GM21528 (cell line): ENCODE measurements around the gene CRKL.
"Not testable (repeated sequence)": the region's sequence is repeated elsewhere in the genome, so short reads cannot be mapped to it uniquely, and the experiment has no call there.

Experiments used
- ATAC-seq: cut with Tn5 transposase; IDR thresholded peaks from one replicate; pipeline ENCODE4 v1.9.1; 2021; ENCODE audit warnings: mild to moderate bottlenecking, moderate library complexity; ENCODE audit not compliant: unreplicated experiment, low FRiP score

Gene CRKL

DNA sequence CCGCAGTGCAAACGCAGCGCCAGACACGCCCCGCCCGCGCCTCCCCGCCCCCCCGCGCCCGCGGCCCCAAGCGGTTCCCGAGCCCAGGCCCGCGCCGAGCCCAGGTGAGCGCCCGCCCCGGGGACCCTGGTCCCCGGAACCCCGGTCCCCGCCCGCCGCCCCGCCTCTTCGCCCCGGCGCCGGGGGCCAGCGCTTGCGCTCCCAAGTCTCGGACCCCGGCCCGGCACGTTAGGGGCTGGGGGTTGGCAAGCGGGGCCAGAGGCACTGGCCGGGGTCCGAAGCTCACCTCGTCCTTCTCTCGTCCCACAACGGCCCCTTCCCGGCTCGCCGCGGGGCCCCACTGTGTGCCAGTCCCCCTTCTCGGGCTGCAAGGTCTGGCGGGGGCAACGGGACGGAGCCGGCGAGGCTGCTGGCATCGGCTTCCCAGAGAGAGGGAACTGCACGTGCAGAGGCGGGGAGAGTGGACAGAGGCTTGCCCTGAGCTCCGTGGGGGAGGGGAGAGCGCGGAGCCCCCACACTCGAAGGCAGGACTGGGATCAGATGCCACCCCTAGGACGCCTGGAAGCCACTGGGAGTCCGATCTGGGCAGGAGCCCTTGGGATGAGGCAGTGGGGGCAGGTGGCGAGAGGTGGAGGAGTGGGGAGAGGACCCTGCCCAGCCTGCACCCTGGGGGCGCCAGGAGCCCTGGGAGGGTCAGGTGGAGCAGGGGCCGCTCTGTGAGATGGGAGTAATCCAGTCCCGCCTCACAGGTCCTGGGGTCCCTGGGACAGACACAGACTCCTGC, 48.1 kb downstream of the CRKL start:
- no peak for ATAC-seq

DNA sequence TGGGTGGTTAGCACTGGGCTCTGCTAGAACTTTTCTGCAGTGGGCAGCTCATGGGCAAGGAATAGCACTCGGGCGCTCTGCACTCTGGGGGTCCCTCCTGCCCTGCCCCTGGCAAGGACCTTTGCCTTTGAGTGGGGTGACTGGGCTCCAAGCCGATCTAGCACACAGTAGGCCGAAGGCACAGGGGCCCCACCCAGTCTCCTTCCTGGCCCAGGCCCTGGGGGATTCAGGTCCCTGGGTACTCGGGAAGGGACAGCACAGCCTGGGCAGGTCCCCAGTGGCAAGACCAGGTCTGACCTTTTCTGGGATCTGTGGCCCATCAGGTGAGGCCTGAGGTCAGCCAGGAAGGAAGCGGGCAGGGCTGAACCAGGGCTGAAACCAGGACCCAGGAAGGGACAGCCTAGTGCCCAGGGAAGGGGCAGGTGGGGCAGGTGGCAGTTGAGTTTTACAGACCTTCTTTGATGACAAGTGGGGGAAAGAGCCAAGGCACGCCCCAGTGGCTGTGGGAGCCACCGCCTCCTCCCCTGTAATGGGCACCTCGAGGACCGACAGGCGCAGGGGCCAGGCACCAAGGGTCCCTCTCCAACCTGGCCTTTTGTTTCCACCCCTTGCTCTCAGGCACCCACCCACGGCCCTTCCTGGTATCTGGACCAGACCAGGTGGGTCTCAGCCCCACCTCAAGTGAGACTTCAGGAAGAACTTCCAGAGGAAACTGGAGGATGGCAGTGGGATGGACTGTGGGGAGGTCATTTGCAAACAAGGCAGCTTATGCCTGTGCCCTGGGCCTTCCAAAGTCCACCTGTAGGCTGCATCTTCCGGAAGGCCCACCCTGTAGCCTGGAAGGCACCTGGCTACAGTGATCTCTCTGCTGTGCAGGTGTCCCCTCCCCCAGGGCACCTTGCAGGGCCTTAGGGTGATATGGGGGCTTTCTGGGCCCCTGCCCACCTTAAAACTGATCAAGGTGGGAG, 49.0 kb downstream of the CRKL start:
- ATAC-seq, result no peak

DNA sequence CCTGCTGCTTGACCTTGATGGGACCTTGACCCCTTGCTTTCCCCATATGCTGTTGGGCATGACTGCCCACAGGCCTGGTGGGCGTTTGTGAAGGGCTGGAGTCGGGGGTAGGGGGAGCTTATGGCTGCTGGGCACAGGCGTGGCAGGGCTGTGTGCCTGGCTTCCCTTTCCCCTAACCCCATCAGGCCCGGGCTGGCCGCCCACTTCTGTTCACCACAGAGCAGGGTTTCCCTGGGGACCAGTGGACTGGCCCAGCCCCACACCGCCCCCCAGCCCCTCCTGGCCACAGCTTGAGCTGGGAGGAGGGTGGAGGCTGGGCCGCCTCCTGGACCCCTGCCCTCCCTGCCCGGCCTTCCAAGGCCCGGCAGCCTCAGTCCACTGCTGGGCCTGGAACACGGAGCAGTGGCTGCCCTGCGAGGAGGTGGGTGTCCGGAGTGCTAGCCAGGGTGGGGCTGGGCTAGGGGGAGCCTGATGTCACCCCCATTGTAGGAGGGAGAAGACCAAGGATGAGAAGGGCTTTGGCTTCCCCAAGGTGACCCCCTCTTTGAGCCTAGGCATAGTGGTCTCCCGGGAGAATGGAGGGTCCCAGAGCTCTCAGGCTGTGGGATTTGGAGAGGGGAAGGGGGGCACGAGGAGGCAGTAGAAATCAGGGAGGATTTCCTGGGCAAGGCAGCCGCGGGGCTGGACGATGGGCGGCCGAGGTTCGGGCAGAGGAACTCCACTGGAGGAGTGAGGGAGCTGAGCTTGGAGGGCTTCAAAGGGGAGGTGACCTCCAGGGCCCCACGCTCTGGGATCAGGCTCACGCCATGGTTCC, 49.9 kb downstream of the CRKL start, which contains the start of gene AIFM3:
Gene AIFM3 (plus strand): TSS at position 373 of the 814 bp plus-strand sequence. CDS start 690 bp downstream, outside the sequence.
- ATAC-seq, result no peak

DNA sequence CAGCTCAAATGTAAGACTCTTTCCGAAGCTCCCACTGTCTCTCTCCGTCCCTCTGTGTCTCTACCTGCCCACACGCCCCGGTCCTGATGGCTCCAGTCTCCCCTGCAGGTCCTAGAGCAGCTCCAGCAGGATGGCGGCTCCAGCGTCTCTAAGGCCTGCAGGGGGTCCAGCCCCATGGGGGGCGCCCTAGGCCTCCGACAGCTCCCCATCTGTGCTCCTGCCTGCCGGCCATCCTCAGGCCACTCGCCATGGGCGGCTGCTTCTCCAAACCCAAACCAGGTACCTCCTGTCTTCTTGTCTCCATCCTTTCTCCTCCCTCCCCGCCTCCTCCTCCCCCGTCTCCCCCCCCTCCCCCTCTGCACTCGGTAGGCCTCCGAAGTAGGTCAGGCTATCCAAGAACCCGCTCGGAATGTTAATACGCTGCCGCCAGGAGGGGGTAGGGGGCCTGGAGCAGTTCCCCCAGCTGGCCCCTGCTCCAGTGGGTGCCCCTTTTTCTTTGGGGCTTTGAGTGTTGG, 50.5 kb downstream of the CRKL start:
- no peak for ATAC-seq

DNA sequence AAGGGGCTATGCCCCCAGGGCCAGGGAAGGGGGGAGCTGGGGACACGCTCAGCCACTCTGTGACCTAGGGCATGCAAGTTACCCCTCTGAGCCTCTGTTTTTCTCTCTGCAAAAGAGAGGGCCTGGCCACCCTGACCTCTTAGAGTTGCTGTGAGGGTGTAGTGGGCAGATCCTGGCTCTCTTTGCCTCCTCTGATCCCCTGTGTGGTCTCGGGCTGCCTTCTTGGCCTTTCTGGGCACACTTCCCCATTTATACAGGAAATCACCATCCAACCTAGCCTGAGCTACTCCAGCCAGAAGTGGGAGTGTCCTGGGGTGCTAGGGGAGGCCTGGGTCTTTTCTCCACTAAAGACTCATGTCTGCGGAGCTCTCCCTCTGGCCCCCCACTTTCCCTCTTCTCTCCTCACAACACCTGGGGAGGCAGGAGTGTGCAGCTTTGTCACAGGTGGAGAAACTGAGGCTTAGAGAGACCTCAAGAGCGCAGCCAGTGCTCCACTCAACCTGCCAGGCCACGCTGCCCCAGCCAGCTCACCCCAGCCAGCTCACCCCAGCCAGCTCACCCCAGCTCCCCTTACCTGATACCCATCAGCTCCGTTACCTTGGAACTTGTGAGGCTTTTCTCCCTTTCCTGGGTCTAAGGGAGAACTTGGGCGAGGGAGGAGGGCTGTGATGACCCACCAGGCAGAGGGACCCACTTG, 51.2 kb downstream of the CRKL start:
- no peak for ATAC-seq

DNA sequence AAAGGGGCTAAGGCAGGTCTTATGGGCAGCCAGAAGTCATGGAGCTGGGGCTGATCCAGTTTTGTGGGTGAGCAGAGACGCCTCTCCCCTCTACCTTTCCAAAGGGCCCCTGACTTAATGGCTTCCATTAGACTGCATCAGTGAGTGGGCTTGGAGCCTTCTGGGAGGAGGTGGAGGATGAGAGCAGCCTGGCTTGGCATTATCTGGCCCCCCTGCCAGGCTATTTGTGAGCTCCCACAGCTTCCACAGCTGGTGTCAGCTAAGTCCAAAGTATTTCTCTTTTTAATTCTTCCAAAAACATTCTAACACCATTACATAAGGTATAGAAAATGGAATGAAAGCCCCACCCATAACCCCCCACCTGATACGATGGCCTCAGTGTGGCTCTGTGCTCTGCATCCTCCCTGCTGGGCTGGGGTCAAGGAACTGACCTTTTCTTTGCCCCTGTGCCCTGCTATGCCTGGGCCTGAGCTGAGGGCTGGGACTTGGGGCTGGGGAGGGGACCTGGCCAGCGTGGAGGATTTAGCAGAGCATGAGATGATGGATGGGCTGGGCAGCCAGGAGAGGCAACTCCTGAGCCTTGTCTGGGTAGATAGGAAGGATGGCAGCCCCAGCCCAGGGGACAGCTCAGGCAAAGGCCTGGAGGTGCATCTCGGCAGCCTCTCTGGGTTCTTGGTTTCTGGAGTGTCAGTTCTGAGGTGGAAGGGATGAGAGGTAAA, 53.9 kb downstream of the CRKL start:
- ATAC-seq, result no peak

DNA sequence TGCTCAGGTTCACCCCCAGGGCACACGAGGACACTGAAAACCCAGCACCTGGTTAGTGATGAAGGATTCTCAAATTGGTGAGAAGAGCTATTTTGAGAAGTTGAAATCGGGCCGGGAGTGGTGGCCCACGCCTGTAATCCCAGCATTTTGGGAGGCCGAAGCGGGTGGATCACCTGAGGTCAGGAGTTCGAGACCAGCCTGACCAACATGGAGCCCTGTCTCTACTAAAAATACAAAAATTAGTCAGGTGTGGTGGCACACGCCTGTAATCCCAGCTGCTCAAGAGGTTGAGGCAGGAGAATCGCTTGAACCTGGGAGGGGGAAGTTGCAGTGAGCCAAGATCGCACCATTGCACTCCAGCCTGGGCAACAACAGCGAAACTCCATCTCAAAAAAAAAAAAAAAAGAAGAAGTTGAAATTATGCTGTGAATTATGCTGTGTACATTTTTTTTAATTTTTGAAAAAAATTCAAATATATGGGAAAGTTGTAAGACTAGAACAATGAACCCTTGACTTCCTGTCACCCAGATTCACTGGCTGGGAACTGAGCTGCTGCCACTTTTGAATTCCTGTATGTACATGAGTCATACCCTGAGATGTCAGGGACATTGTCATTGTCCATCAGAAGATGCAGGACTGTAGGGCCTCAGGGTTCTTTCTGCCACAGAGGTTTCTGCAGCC, 54.9 kb downstream of the CRKL start:
- ATAC-seq, result not testable (repeated sequence)

DNA sequence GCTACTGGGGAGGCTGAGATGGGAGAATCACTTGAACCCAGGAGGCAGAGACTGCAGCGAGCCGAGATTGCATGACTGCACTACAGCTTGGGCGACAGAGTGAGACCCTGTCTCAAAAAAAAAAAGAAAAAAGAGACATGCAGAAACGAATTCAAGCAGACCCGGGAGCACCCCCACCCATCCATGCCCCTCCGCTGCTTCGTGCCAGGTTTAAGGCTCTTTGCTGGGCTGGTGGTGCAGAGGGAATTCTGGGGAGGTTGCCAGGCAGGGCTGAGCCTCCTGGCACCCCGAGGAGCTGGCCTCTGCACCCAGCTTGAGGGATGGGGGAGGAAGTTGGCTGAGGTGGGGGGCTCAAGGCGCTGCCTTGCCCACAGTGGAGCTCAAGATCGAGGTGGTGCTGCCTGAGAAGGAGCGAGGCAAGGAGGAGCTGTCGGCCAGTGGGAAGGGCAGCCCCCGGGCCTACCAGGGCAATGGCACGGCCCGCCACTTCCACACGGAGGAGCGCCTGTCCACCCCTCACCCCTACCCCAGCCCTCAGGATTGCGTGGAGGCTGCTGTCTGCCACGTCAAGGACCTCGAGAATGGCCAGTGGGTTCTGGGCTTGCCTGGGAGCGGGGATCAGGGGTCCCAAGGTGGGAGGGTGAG, 55.8 kb downstream of the CRKL start:
- no peak for ATAC-seq

DNA sequence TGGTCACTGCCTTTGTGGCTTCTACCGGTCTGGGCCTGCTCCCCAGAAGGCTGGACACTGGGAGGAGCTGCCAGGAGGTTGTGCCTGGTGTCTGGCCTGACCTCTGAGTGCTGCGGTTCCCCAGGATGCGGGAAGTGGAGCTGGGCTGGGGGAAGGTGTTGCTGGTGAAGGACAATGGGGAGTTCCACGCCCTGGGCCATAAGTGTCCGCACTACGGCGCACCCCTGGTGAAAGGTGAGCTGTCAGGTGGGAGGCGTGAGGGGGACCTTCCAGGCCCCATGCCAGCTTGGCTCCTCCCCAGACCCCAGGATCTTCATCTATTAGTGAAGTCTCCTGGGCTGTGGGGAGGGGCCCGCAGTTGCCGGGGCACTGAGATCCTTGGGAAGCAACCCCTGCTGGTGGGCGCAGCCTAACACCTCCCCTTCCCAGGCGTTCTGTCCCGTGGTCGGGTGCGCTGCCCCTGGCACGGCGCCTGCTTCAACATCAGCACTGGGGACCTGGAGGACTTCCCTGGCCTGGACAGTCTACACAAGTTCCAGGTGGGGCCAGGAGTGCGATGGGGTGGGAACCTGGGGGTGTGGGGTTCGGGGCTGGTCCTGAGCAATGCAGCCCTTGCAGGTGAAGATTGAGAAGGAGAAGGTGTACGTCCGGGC, 56.6 kb downstream of the CRKL start:
- ATAC-seq, result no peak

DNA sequence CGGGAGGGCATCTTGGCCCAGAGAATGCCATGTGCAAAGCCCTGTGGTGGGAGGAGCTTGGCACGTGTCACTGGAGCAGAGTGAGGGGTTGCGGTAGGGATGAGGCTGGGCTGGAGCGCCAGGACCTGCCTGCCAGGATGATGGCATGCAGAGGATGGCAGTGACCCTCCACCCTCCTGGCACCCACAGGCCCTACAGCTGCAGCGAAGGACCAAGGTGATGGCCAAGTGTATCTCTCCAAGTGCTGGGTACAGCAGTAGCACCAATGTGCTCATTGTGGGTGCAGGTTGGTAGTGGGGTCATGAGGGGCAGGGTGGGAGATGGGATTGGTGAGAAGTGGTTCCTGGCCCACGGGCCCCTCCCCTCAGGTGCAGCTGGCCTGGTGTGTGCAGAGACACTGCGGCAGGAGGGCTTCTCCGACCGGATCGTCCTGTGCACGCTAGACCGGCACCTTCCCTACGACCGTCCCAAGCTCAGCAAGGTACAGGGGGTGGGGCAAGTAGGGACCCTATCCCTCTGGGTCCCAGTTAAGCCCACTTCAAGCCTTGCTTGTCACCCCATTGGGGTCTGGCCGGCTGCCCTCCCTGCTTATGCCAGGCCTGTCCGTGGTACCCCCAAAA, 57.2 kb downstream of the CRKL start:
- no peak for ATAC-seq

DNA sequence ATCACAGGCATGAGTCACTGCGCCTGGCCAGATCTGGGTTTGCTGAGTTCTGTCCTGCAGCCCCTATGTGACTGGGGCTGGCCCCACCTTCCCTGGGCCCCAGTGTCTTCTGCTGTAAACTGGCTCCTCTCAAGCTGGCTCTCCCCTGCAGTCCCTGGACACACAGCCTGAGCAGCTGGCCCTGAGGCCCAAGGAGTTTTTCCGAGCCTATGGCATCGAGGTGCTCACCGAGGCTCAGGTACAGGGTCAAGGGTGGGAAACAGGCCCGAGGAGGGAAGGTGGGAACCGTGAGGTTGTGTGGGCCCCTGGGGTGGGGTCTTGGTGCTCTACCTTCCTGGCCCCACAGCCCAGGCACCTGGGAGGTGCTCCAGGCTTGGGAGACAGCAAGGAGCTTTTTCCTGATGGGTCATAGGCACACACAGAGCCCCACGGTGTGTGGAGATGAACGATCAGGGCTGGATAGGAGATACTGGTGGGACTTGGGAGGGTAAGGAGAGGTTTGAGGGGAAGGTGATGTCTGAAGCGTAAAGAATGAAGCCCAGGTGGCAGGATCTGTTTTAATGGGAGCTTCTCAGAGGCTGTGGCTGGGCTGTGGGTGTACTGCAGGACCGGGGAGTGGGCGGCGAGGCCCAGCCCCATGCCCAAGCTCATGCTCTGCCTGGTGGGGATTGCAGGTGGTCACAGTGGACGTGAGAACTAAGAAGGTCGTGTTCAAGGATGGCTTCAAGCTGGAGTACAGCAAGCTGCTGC, 58.5 kb downstream of the CRKL start:
- no peak for ATAC-seq

DNA sequence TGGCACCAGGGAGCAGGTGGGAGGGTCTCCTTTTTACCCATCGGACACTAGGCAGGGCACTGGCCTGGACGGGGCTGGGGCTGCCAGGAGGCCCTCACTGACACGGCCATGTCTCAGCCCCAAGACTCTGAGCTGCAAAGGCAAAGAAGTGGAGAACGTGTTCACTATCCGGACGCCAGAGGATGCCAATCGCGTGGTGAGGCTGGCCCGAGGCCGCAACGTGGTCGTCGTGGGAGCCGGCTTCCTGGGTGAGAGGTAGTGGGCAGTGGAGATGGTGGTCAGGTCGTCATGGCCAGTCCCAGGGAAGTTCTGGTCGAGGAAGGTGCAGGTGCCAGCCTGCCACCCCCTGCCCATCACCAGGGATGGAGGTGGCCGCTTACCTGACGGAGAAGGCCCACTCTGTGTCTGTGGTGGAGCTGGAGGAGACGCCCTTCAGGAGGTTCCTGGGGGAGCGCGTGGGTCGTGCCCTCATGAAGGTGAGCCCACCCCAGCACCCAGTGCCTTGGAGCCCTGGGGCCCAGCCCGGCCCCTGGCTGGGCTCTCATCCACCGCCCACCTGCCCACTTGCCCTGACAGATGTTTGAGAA, 59.2 kb downstream of the CRKL start:
- no peak for ATAC-seq

DNA sequence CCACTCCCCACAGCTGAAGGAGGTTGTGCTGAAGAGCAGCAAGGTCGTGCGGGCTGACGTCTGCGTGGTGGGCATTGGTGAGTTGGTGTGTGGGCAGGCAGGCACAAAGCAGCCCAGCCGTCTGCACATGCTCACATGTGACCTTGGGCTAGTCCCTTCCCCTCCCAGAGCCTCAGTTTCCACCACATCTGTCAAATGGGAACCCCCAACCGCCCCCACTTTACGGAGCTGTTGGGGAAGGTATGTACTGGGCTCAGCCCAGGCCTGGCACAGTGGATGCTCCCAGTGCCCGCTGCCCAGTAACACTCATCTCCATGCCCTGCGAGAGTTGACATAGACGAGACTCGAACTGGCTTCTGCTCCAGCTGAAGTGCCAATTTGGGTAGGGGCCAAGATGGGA, 59.8 kb downstream of the CRKL start:
- no peak for ATAC-seq

DNA sequence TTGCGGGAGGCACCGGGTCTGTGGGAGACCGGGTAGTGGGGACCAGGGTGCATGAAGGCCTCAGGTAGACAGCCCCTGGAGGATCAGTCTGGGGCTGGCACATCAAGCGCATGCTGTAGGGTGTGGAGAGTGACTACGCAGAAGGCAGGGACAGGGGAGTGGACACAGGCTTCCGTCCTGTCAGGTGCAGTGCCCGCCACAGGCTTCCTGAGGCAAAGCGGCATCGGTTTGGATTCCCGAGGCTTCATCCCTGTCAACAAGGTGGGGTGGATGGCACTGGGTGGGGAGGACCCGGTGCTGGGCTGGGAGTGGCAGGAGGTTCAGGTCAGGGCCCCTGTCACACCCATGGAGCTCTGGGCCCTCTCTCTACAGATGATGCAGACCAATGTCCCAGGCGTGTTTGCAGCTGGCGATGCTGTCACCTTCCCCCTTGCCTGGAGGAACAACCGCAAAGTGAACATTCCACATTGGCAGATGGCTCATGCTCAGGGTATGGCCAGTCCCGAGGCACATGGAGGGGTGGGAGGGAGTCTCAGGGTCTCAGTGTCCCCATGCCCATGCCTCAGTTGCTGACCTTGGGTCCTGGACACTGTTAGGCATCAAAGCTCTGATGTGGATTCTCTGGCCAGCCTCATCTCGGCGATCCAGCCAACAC, 60.4 kb downstream of the CRKL start:
- ATAC-seq, result no peak

DNA sequence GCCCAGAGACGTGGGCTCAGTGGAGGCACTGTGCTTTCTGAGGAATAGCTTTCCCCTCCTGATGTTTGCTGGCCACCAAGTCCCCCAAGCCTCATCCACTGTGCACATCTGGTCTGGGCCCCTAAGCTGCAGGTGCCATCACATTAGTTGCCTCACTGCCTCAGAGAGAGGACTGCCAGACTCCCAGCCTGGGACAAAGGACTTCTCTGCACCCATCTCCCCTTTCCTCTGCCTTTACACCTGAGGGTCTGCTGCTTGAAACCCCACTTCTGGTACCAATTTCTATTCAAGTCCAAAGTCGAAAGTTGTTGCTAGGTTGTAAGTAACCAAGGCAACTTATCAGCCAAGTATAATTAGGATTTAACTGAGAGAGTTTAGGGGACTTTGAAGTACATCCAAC, 61.2 kb downstream of the CRKL start:
- no peak for ATAC-seq
